Stimulated activated CD8-positive, alpha-beta memory T cell treated with anti-CD3 and anti-CD28 coated beads, Interleukin-12 subunit alpha, Interleukin-12 subunit beta, amount 100 ng/mL, for 24 hours (primary cell): Measurements from ENCODE around the gene MAGEB6.
"Not testable (repeated sequence)": the region's sequence is repeated elsewhere in the genome, so short reads cannot be mapped to it uniquely, and the experiment has no call there.

Source experiments
- DNase-seq: peaks from one replicate; pipeline ENCODE4 v3.0.0-alpha.2; 2020; ENCODE audit errors: extremely low read depth

MAGEB6 gene, protein sequence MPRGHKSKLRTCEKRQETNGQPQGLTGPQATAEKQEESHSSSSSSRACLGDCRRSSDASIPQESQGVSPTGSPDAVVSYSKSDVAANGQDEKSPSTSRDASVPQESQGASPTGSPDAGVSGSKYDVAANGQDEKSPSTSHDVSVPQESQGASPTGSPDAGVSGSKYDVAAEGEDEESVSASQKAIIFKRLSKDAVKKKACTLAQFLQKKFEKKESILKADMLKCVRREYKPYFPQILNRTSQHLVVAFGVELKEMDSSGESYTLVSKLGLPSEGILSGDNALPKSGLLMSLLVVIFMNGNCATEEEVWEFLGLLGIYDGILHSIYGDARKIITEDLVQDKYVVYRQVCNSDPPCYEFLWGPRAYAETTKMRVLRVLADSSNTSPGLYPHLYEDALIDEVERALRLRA

DNA sequence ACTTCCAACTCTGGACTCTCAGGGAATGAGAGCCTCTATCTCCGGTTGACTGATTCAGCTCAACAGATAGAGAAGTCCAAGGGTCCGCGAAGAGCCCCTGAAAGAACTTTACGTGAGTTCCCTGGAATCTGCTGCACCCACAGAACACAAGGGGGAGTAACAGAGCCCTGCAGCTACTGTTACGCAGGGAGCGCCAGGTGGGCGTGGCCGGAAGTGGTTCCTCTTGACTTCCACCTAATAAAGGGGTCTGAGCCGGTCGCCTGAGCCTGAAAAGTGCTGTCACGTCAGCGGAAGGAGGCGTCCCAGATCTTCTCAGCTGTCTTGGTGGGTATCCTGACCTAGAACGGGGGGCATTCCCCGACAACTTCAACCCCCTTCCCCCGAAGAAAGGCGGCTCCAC is at the start of gene MAGEB6:
TSS of gene MAGEB6 (plus strand) at position 237 of the 400 bp plus-strand sequence. CDS start 1,407 bp downstream, outside the sequence.
- DNase-seq, result no peak

DNA sequence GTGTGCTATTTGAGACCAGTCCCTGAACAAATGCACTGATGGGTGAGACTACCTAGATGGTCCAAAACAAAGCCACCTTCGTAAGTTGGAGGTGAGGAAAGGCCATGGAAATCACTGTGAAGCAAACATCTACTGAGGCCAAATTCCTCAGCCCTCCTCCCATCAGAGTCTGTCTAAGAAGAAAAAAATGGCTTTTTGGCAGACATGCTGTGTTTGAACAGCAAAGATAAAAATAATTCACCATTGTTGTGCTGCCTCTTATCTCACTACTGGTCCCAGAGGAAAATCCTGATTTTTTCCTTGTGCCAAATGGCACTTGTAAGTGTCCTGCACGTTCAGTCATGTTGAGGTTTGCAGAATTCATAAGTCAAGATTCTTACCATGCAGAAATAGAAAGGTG is 46.2 kb upstream of the MAGEB6 start:
- DNase-seq, result no peak

DNA sequence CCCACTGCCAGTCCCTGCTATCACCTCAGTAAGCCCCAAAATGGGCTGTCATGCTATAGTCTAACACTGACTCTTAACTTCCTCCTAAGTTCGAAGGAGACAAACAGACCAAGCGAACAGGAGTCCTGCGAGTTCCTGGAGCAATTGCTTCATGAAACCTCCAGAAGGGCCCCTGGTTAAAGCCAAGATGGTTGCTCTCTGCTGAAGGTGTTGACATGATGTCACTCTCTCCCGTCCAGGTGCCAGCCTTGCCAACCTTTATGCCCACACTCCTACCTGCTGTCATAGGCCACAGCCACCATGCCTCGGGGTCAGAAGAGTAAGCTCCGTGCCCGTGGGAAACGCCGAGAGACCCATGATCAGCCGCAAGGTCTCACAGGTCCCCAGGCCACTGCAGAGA is 31.9 kb upstream of the MAGEB6 start, which contains the start of gene MAGEB6B:
TSS of gene MAGEB6B (plus strand) at position 301 of the 400 bp plus-strand sequence. CDS start at position 301, 0 bp downstream.
- no peak for DNase-seq

DNA sequence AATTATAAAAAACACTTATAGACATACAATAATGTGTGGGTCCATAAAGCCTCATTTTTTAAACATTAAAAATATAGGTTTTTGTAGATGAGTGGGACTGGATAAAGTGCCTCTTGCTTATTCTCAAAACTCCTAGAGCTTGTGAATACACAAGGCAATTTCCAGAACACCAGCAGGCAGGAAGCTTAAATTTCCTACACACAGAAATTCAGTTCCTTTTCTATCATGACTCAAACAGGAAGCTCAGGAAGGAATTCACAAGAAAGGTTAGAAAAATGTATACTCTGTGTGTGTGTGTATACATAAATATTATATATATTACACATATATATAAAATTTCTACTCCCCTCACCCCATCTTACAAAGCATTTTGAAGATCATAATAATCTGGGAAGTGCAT is 11.3 kb downstream of the MAGEB6 start:
- DNase-seq, result no peak

DNA sequence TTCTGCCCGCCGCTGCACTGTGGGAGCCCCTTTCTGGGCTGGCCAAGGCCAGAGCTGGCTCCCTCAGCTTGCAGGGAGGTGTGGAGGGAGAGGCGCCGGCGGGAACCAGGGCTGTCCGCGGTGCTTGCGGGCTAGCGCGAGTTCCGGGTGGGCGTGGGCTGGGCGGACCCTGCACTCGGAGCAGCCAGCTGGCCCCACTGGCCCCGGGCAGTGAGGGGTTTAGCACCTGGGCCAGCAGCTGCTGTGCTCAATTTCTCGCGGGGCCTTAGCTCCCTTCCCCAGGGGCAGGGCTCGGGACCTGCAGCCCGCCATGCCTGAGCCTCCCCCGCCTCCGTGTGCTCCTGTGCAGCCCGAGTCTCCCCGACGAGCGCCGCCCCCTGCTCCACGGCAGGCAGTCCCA is 12.5 kb downstream of the MAGEB6 start:
- DNase-seq, result not testable (repeated sequence)

DNA sequence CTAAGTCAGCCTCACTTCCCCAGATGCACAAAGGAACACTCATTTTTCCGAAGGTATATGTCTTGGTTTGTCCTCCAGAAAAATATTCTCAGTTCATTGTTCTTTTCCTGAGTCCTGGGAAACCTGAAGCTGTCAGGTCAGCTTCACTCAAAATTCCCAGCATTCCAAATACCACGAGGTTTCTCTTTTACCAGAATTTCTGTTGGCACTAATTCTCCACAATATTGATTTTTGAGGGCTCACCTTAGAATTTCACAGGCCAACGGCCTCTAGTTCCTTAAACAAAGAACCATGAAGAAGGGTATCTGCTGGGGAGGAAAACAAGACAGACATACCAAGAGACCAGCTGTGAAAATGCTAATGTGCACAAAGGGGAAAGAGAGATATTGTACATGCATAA is 15.8 kb downstream of the MAGEB6 start:
- no peak for DNase-seq

DNA sequence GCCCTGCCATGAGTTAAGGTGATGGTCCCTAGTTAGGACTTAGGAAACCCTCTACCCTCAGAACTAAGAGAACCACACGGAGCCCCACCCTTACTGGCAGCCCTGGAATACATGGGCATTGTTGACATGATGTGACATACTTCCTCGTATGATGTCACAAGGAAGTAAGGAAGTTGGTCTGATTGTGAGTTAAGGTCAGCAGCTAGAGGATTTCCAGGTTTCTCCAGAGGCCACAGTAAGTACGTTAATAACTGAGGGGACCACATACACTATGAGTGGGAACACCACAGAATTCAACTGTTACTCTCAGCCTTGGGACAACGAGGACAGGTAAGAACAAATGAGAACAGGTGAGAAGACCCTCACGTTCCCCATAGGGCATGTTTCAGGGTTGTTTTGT is 23.6 kb downstream of the MAGEB6 start, which contains the start of gene MAGEB5:
TSS of gene MAGEB5 (plus strand) at position 301 of the 400 bp plus-strand sequence. CDS start 1,133 bp downstream, outside the sequence.
- no peak for DNase-seq

DNA sequence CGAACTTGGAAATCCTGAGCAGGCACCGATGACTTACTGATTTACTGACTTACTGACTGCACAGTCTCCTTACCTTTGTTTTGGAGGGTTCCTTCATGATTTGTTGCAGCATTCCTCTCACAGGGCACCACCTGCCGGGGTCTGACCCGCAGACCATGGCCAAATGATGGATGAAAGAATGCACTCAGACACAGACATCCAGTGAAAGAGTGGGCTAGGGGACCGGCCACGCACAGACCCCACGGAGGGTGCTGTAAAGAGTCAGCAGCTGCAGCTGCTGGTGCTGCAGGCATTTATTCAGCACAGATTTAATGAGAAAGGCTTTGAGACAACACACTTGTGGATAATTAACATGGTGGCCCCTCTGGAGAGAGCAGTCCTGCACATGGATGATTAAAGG is 27.1 kb downstream of the MAGEB6 start:
- no peak for DNase-seq

DNA sequence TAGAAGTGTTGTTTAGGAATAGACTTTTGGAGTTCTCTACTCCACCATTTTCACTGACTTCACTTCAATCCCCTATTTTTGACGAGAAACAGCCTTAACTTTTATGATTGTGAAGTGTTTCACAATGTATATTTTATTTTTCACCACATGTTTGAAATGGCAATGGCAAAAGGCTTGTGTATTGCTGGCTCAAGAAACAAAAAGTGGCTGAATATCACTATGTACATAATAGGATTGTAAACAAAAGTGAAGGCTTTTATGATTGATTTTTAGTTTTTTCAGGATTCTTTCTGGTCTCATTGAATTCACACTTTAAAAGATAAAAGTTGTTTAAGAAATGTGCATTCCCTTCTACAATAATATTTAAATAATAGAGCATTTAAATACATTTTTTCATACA is 41.9 kb downstream of the MAGEB6 start:
- no peak for DNase-seq
